ENCODE data around the gene FXYD3. TPM values are rescaled to one million over a fixed set of nuclear protein-coding genes. Genes with fewer than 3 reads are reported as not detected.
"Not testable (repeated sequence)": the region's sequence is repeated elsewhere in the genome, so short reads cannot be mapped to it uniquely, and the experiment has no call there.

The FXYD3 gene
- total RNA-seq, 1 donor from 2014 or later: not detected

- Histone ChIP-seq H3K9ac (no peak overlapping the region), H3K27ac (no peak overlapping the region), H3K79me2 (ENCODE audit: low read depth) (no peaks in the 10 kb centered on the region), H4K20me1 (ENCODE audit: low read depth) (no peaks in the 10 kb centered on the region), H2AFZ (replicated peaks) (no peak overlapping the region), H3K4me2 (no peak overlapping the region), H3K36me3 (no peaks in the 10 kb centered on the region), H3F3A (ENCODE audit: low read depth) (no peaks in the 10 kb centered on the region), H3K4me3 (no peak overlapping the region), H3K4me1 (no peaks in the 10 kb centered on the region), H3K27me3 (no peaks in the 10 kb centered on the region), H3K9me3 (ENCODE audit: low read depth) (no peaks in the 10 kb centered on the region)
- no peak for DNase-seq (ENCODE audit: low spot score)
- no peaks in the 10 kb centered on the region for H3K4me1 Mint-ChIP-seq
- H3K4me3 Mint-ChIP-seq: no peak overlapping the region
- H3K36me3 Mint-ChIP-seq: no peaks in the 10 kb centered on the region
- H3K9me3 Mint-ChIP-seq: no peaks in the 10 kb centered on the region
- peaks cover 10% of the 10 kb centered on the region for H3K27me3 Mint-ChIP-seq (ENCODE audit: insufficient read depth, low read depth)
- TF ChIP-seq CTCF (IDR thresholded peaks at IDR 0.05) (no peak), EZH2phosphoT487 (IDR thresholded peaks at IDR 0.05) (no peak), EZH2 (IDR thresholded peaks at IDR 0.05) (no peak)
- H3K27ac Mint-ChIP-seq: no peak overlapping the region
Measured at GRCh38 chr19:35099897-35100275, 15.7 kb upstream of the FXYD3 start.

GRCh38 chr19:35100588-35101533 lies 14.8 kb upstream of the FXYD3 start:
- H3K27ac Mint-ChIP-seq: peak overlapping the region; percentile 42
- Histone ChIP-seq H3K36me3 (no peaks in the 10 kb centered on the region), H4K20me1 (ENCODE audit: low read depth) (no peaks in the 10 kb centered on the region), H3K4me2 (no peak overlapping the region), H3K27me3 (no peaks in the 10 kb centered on the region), H3K9ac (no peak overlapping the region), H3K4me1 (no peaks in the 10 kb centered on the region), H3K9me3 (ENCODE audit: low read depth) (no peaks in the 10 kb centered on the region), H3F3A (ENCODE audit: low read depth) (peaks cover under 1% of the 10 kb centered on the region), H3K4me3 (no peak overlapping the region), H3K27ac (no peak overlapping the region), H2AFZ (replicated peaks) (peak overlapping the region; percentile 48), H3K79me2 (ENCODE audit: low read depth) (no peaks in the 10 kb centered on the region)
- TF ChIP-seq EZH2phosphoT487 (IDR thresholded peaks at IDR 0.05) (no peak), EZH2 (IDR thresholded peaks at IDR 0.05) (no peak), CTCF (IDR thresholded peaks at IDR 0.05) (no peak)
- no peak for DNase-seq (ENCODE audit: low spot score)
- peaks cover 10% of the 10 kb centered on the region for H3K27me3 Mint-ChIP-seq (ENCODE audit: insufficient read depth, low read depth)
- no peaks in the 10 kb centered on the region for H3K36me3 Mint-ChIP-seq
- H3K9me3 Mint-ChIP-seq: no peaks in the 10 kb centered on the region
- no peaks in the 10 kb centered on the region for H3K4me1 Mint-ChIP-seq
- H3K4me3 Mint-ChIP-seq: no peak overlapping the region

- H3K79me2 ChIP-seq (ENCODE audit: low read depth); H3K36me3 ChIP-seq; H3K36me3 Mint-ChIP-seq; H4K20me1 ChIP-seq (ENCODE audit: low read depth); H3F3A ChIP-seq (ENCODE audit: low read depth); H2AFZ ChIP-seq (replicated peaks); H3K9me3 ChIP-seq (ENCODE audit: low read depth); H3K4me2 ChIP-seq; DNase-seq (ENCODE audit: low spot score); H3K4me3 ChIP-seq; H3K9me3 Mint-ChIP-seq; H3K4me3 Mint-ChIP-seq; H3K27me3 ChIP-seq; H3K27me3 Mint-ChIP-seq (ENCODE audit: insufficient read depth, low read depth); H3K4me1 Mint-ChIP-seq; H3K9ac ChIP-seq; H3K27ac ChIP-seq; H3K4me1 ChIP-seq; H3K27ac Mint-ChIP-seq: not testable (repeated sequence)
Measured at GRCh38 chr19:35101949-35102348, 13.7 kb upstream of the FXYD3 start.

GRCh38 chr19:35103614-35104013 lies 12.0 kb upstream of the FXYD3 start:
- H3K36me3 ChIP-seq; H3K27me3 Mint-ChIP-seq (ENCODE audit: insufficient read depth, low read depth); DNase-seq (ENCODE audit: low spot score); H3K27ac ChIP-seq; H3K4me3 Mint-ChIP-seq; H3K79me2 ChIP-seq (ENCODE audit: low read depth); H2AFZ ChIP-seq (replicated peaks); H3K4me3 ChIP-seq; H3K4me1 ChIP-seq; H3K4me2 ChIP-seq; H3F3A ChIP-seq (ENCODE audit: low read depth); H4K20me1 ChIP-seq (ENCODE audit: low read depth); H3K27ac Mint-ChIP-seq; H3K27me3 ChIP-seq; H3K36me3 Mint-ChIP-seq; H3K4me1 Mint-ChIP-seq; H3K9ac ChIP-seq; H3K9me3 ChIP-seq (ENCODE audit: low read depth); H3K9me3 Mint-ChIP-seq: not testable (repeated sequence)
